GM12878 (cell line): ENCODE measurements around the gene SET. TPM values are rescaled to one million over a fixed set of nuclear protein-coding genes. Genes with fewer than 3 reads are reported as not detected.

ENCODE experiments used
- ATAC-seq: fragments of 200-7000 bp; cut with Tn5 transposase; 3 replicates; pipeline ENCODE4 v1.9.1; 2020; ENCODE audit warnings: mild to moderate bottlenecking, moderate library complexity
- BruUV-seq: library from RNA; stranded (reverse); fragments of 400-500 nt; replicated peaks from 2 replicates; lab custom pipeline; 2021; lab: Mats Ljungman, UMichigan
- CTCF ChIA-PET: fragments of 300-600 bp; sonication (Branson Sonifier 250); formaldehyde crosslinking; extraction: SDS; loops from one replicate; lab custom pipeline; 2021; ENCODE audit warnings: inconsistent platforms; lab: Yijun Ruan, JAX
- POLR2A ChIA-PET: fragments of 350-600 bp; formaldehyde crosslinking; extraction: SDS; loops from one replicate; lab custom pipeline; 2021; ENCODE audit warnings: inconsistent platforms; lab: Charles Lee
- RAD21 ChIA-PET: fragments of 300-600 bp; sonication (Branson Sonifier 250); formaldehyde crosslinking; loops from one replicate; lab custom pipeline; 2023; ENCODE audit warnings: antibody characterized with exemption; ENCODE audit not compliant: unreplicated experiment; lab: Charles Lee
- SMC1A ChIA-PET: fragments of 300-600 bp; sonication (Branson Sonifier 250); formaldehyde crosslinking; loops from one replicate; lab custom pipeline; 2023; ENCODE audit not compliant: unreplicated experiment, uncharacterized antibody; lab: Charles Lee
- DNase-seq: peaks from one replicate; pipeline ENCODE4 v3.0.0-alpha.2; 2011; ENCODE audit warnings: low read depth, low spot score
- FAIRE-seq: peaks from 3 replicates; lab custom pipeline; 2011; peaks lifted over from hg19 to GRCh38; lab: Jason Lieb, UNC
- H2AFZ ChIP-seq: 2 replicates; pipeline ENCODE4 v1.6.0; 2011; ENCODE audit warnings: low read depth, low read length, control low read depth; ENCODE audit not compliant: control insufficient read depth
- H3K27ac ChIP-seq: 2 replicates; pipeline ENCODE4 v1.5.1; 2011; ENCODE audit warnings: control low read depth; ENCODE audit not compliant: control insufficient read depth, insufficient read depth
- H3K27me3 ChIP-seq, 2 experiments: replicated peaks in 1 of 2; 2 replicates each; pipeline versions ENCODE4 v1.6.0 to v1.6.1; 2011; ENCODE audit warnings: low read length in 1 of 2; ENCODE audit not compliant: control insufficient read depth in 2 of 2, insufficient read depth in 2 of 2
- H3K36me3 ChIP-seq, 2 experiments: 2 replicates each; pipeline ENCODE4 v1.5.1; 2011; ENCODE audit warnings: low read length in 1 of 2; ENCODE audit not compliant: control insufficient read depth in 2 of 2, insufficient read depth in 2 of 2
- H3K4me1 ChIP-seq: 2 replicates; pipeline ENCODE4 v1.6.1; 2011; ENCODE audit warnings: mild to moderate bottlenecking, low read length, moderate library complexity, mixed read lengths; ENCODE audit not compliant: control insufficient read depth, insufficient read depth
- H3K4me2 ChIP-seq: 2 replicates; pipeline ENCODE4 v1.6.0; 2011; ENCODE audit warnings: control low read depth; ENCODE audit not compliant: control insufficient read depth, insufficient read depth
- H3K4me3 ChIP-seq: fragments of 200-600 bp; sonication (generic); 2 replicates; pipeline ENCODE4 v1.5.1; 2016
- H3K79me2 ChIP-seq: 2 replicates; pipeline ENCODE4 v1.6.0; 2011; ENCODE audit warnings: low read length; ENCODE audit not compliant: control insufficient read depth, insufficient read depth
- H3K9ac ChIP-seq: 2 replicates; pipeline ENCODE4 v1.8.0; 2011; ENCODE audit warnings: low read length, control low read depth, mixed read lengths; ENCODE audit not compliant: control insufficient read depth, insufficient read depth
- H3K9me3 ChIP-seq: replicated peaks from 3 replicates; pipeline ENCODE4 v1.5.1; 2011; ENCODE audit warnings: mild to moderate bottlenecking, low read length; ENCODE audit not compliant: control insufficient read depth, insufficient read depth
- H4K20me1 ChIP-seq: 2 replicates; pipeline ENCODE4 v1.6.0; 2011; ENCODE audit not compliant: control insufficient read depth, insufficient read depth
- BMI1 ChIP-seq: fragments of 450-650 bp; IDR thresholded peaks from 2 replicates; pipeline ENCODE4 v1.6.1; 2016; ENCODE audit warnings: mild to moderate bottlenecking, moderate library complexity, borderline replicate concordance
- CTCF ChIP-seq, 3 experiments: IDR thresholded peaks in 2 of 3; conservative IDR thresholded peaks in 1 of 3; 2 replicates each; pipeline ENCODE4 v1.5.1; 2011; ENCODE audit warnings: low read depth in 3 of 3, low read length in 3 of 3, mild to moderate bottlenecking in 3 of 3, control low read depth in 2 of 3, moderate library complexity in 2 of 3, inconsistent platforms in 1 of 3, mixed read lengths in 1 of 3; ENCODE audit not compliant: control insufficient read depth in 2 of 3, insufficient read depth in 1 of 3; ENCODE audit errors: extremely low read depth in 1 of 3
- IRF3 ChIP-seq: fragments of 450-650 bp; IDR thresholded peaks from 2 replicates; pipeline ENCODE4 v1.6.1; 2014; ENCODE audit warnings: mild to moderate bottlenecking
- PKNOX1 ChIP-seq: fragments of 450-650 bp; IDR thresholded peaks from 2 replicates; pipeline ENCODE4 v1.6.1; 2016; ENCODE audit warnings: mild to moderate bottlenecking
- PML ChIP-seq: IDR thresholded peaks from 2 replicates; pipeline ENCODE4 v1.6.1; 2012; ENCODE audit warnings: low read length, inconsistent platforms
- RAD21 ChIP-seq: IDR thresholded peaks from 2 replicates; pipeline ENCODE4 v1.6.1; 2011; ENCODE audit warnings: mild to moderate bottlenecking, low read depth, low read length, moderate library complexity; ENCODE audit not compliant: insufficient read depth
- RELA ChIP-seq: fragments of 450-650 bp; IDR thresholded peaks from 2 replicates; pipeline ENCODE4 v1.8.0; 2014; ENCODE audit warnings: borderline replicate concordance; ENCODE audit not compliant: partially characterized antibody
- SMC3 ChIP-seq: IDR thresholded peaks from 2 replicates; pipeline ENCODE4 v1.6.1; 2011; ENCODE audit warnings: low read length, improper control_type of control experiment, borderline replicate concordance
- YY1 ChIP-seq: IDR thresholded peaks from 2 replicates; pipeline ENCODE4 v1.6.1; 2011; ENCODE audit warnings: low read depth, mild to moderate bottlenecking, low read length
- WGBS: methylation state at CpG from one replicate; pipeline ENCODE4 v1.1.6; 2016; ENCODE audit warnings: low lambda C conversion rate; ENCODE audit not compliant: insufficient replicate concordance, insufficient coverage; ENCODE audit errors: missing lambda C conversion rate; 5-methylcytosine and 5-hydroxymethylcytosine counted together
- in situ Hi-C: fragments of 300-500 bp; cut with MboI; formaldehyde crosslinking; loops from 9 replicates; pipeline ENCODE4 v1.14.3; 2018; ENCODE audit warnings: mixed read lengths
- intact Hi-C: fragments of 100-400 bp; cut with micrococcal nuclease; formaldehyde crosslinking; loops from one replicate; pipeline ENCODE4 v1.14.2; 2022; ENCODE audit not compliant: unreplicated experiment
- polyA plus RNA-seq, 11 experiments: library from polyadenylated mRNA; depleted of rRNA in 4 of 11; unstranded in 6 of 11; stranded (reverse) in 5 of 11; fragments of >200 nt; fragmentation: Nextera tagmentation in 4 of 11; fragmentation: Illumina TruSeq in 1 of 11; extraction: Ambion mirVana in 4 of 11; extraction: Trizol in 1 of 11; gene quantifications; 1 replicate in 1 of 11; 2 replicates in 10 of 11; pipeline versions ENCODE4 v1.2.1 to v1.2.3, GENCODE V29; 2011 to 2016; ENCODE audit warnings: inconsistent platforms in 2 of 11, missing spikeins in 2 of 11, low read depth in 1 of 11
- total RNA-seq, 4 experiments: library from RNA; depleted of rRNA in 3 of 4; stranded (reverse); fragments of >200 nt in 3 of 4; fragmentation: Illumina TruSeq in 1 of 4; extraction: Trizol in 1 of 4; gene quantifications; 2 replicates each; pipeline versions ENCODE4 v1.2.1 to v1.2.3, GENCODE V29; 2013 to 2021

Gene SET
- total and polyA plus RNA-seq, 10 of the 15 experiments (the other 5 are each of a cell fraction or from before 2014, with no cell fraction given) = 284 to 706 (median 445) TPM

GRCh38 chr9:128733256-128733655 is 44.2 kb downstream of the SET start:
- Histone ChIP-seq H3K27ac (no peak overlapping the region), H3K4me1 (no peaks in the 10 kb centered on the region; the same call in 1 of the 2 replicates), H3K27me3 (no peaks in the 10 kb centered on the region), H3K9ac (no peak overlapping the region), H3K4me2 (no peak overlapping the region), H3K79me2 (no peaks in the 10 kb centered on the region), H3K4me3 (no peak overlapping the region), H3K36me3 (no peaks in the 10 kb centered on the region; a peak in 3 of 4 replicates), H3K9me3 (no peaks in the 10 kb centered on the region), H4K20me1 (no peaks in the 10 kb centered on the region), H2AFZ (no peak overlapping the region)
- 52% methylated on average over 9 of the region's 9 CpGs for WGBS
- intact Hi-C loops = no loop called here
- no peak for DNase-seq
- TF ChIP-seq SMC3 (peak; percentile 37; the same call in 1 of the 2 replicates), BMI1 (no peak), CTCF (IDR thresholded peaks at IDR 0.05 in 2 of 3, conservative IDR thresholded peaks at IDR 0.05 in 1 of 3; ENCODE audit: control insufficient read depth in 2 of 3, extremely low read depth in 1 of 3, insufficient read depth in 1 of 3, low read depth in 3 of 3, low read length in 3 of 3) (peak; percentile 33 to 44 (median 39); a peak in 4 of 6 replicates), IRF3 (no peak), RELA (no peak), YY1 (peak; percentile 53; the same call in 1 of the 2 replicates), PKNOX1 (no peak), PML (no peak), RAD21 (0 out of 2 replicates have a peak, but pooled peaks have one; percentile 7)
- peak; percentile 64 for ATAC-seq
- SMC1A ChIA-PET = interaction anchor here (0.9 kb wide), 1 partner anchor 37 kb away, joined by 3 read pairs; no protein-coding TSS in a partner anchor
- POLR2A ChIA-PET = interaction anchor here (1.5 kb wide), 1 partner anchor 33 kb away, joined by 4 read pairs; no protein-coding TSS in a partner anchor
- no peak for FAIRE-seq
- no TSS peak for BruUV-seq
- CTCF ChIA-PET = interaction anchor here (0.7 to 2.6 kb wide), 6 partner anchors 9 to 195 kb away, joined by 3 to 10 read pairs (median 4); partner anchors contain the start of genes ENDOG, PKN3, SPOUT1 and ZDHHC12
- in situ Hi-C loops = no loop called here
- RAD21 ChIA-PET = interaction anchor here (0.7 to 2.7 kb wide), 2 partner anchors 33 to 85 kb away, joined by 3 to 8 read pairs; partner anchors contain the start of gene ENDOG
